NCI-H460 (cell line): ENCODE measurements around the gene OR6C75. TPM values are rescaled to one million over a fixed set of nuclear protein-coding genes. Genes with fewer than 3 reads are reported as not detected.

Source experiments
- total RNA-seq: library from RNA; depleted of rRNA; stranded (reverse); fragments of >200 nt; shearing (Covaris generic); gene quantifications from 2 replicates; pipeline ENCODE4 v1.2.3, GENCODE V29; 2014; rRNA removed

Gene OR6C75
- total RNA-seq, 1 experiment from 2014 or later: not detected

Other genes with a start within 250 kb of the OR6C75 start
- not detected in 2 replicates for gene OR9K2, start 236.6 kb upstream of the OR6C75 start, total RNA-seq
- not detected in 2 replicates for gene OR10A7, start 141.9 kb upstream of the OR6C75 start, total RNA-seq
- not detected in 2 replicates for gene OR6C74, start 118.4 kb upstream of the OR6C75 start, total RNA-seq
- gene OR6C6, start 66.4 kb upstream of the OR6C75 start, total RNA-seq: not detected in 2 replicates
- not detected in 2 replicates for gene OR6C1, start 48.6 kb upstream of the OR6C75 start, total RNA-seq
- not detected in 2 replicates for gene OR6C3, start 32.2 kb upstream of the OR6C75 start, total RNA-seq
- not detected in 2 replicates for gene OR6C65, start 37.6 kb downstream of the OR6C75 start, total RNA-seq
- gene OR6C76, start 63.3 kb downstream of the OR6C75 start, total RNA-seq: not detected in 2 replicates
- gene OR6C2, start 81.1 kb downstream of the OR6C75 start, total RNA-seq: not detected in 2 replicates
- gene OR6C70, start 107.2 kb downstream of the OR6C75 start, total RNA-seq: not detected in 2 replicates
- gene OR6C68, start 129.4 kb downstream of the OR6C75 start, total RNA-seq: not detected in 2 replicates
- gene OR6C4, start 186.6 kb downstream of the OR6C75 start, total RNA-seq: not detected in 2 replicates
- gene OR2AP1, start 209.5 kb downstream of the OR6C75 start, total RNA-seq: not detected in 2 replicates